Heart left ventricle (tissue), 16 donors: Measurements from ENCODE around the gene MRPS7. TPM values are rescaled to one million over a fixed set of nuclear protein-coding genes. Genes with fewer than 3 reads are reported as not detected.

Experiments
- ATAC-seq, 4 donors: fragments of 200-7000 bp; cut with Tn5 transposase; one replicate each; pipeline ENCODE4 v1.9.1; 2020 to 2022; ENCODE audit warnings: moderate library complexity in 4 of 4, mild to moderate bottlenecking in 3 of 4, moderate number of reproducible peaks in 1 of 4
- DNase-seq, 5 donors: peaks; one replicate each; pipeline ENCODE4 v3.0.0-alpha.2; 2020
- H3K27ac ChIP-seq, 12 donors: fragments of 200-600 bp; sonication (generic) in 4 of 12; one replicate each; pipeline versions ENCODE4 v1.5.0 to v1.8.0; 2016 to 2022; ENCODE audit warnings: mild to moderate bottlenecking in 2 of 12
- H3K27me3 ChIP-seq, 9 donors: fragments of 200-600 bp; sonication (generic) in 2 of 9; one replicate each; pipeline versions ENCODE4 v1.5.1 to v1.8.0; 2016 to 2022; ENCODE audit warnings: mild to moderate bottlenecking in 3 of 9
- H3K36me3 ChIP-seq, 9 donors: fragments of 200-600 bp; sonication (generic) in 2 of 9; one replicate each; pipeline versions ENCODE4 v1.5.0 to v1.8.0; 2018 to 2022; ENCODE audit warnings: mild to moderate bottlenecking in 2 of 9
- H3K4me1 ChIP-seq, 12 donors: fragments of 200-600 bp; sonication (generic) in 4 of 12; one replicate each; pipeline versions ENCODE4 v1.5.0 to v1.8.0; 2016 to 2022; ENCODE audit warnings: mild to moderate bottlenecking in 3 of 12
- H3K4me3 ChIP-seq, 12 donors: fragments of 200-600 bp; sonication (generic) in 4 of 12; one replicate each; pipeline versions ENCODE4 v1.5.0 to v1.8.0; 2017 to 2022; ENCODE audit warnings: mild to moderate bottlenecking in 9 of 12, moderate library complexity in 4 of 12
- H3K9me3 ChIP-seq, 12 donors: fragments of 200-600 bp; sonication (generic) in 4 of 12; one replicate each; pipeline versions ENCODE4 v1.5.0 to v1.8.0; 2016 to 2022; ENCODE audit warnings: mild to moderate bottlenecking in 1 of 12
- POLR2A ChIP-seq, 2 donors: fragments of 450-650 bp; IDR thresholded peaks; one replicate each; pipeline ENCODE4 v1.6.1; 2017; ENCODE audit warnings: antibody characterized with exemption in 2 of 2, mild to moderate bottlenecking in 2 of 2, moderate library complexity in 2 of 2
- WGBS, 4 donors: extraction: QIAGEN DNeasy Blood & Tissue Kit in 2 of 4; methylation state at CpG; one replicate each; pipeline versions ENCODE4 v1.1.5 to v1.1.7; 2013 to 2018; 5-methylcytosine and 5-hydroxymethylcytosine counted together
- intact Hi-C, 10 donors: fragments of 100-400 bp; cut with DNase I; formaldehyde crosslinking; loops; one replicate each; pipeline versions ENCODE4 v1.11.1 to v1.14.2; 2022
- polyA plus RNA-seq, 2 donors: library from polyadenylated mRNA; stranded (reverse); fragments of 200-250 nt; gene quantifications; one replicate each; pipeline ENCODE4 v1.2.3, GENCODE V29; 2013
- total RNA-seq, 9 donors: library from RNA; depleted of rRNA in 2 of 9; stranded (reverse); fragments of >200 nt in 2 of 9; fragmentation: NEBNext Ultra II Directional in 3 of 9; extraction: Animal tissue kit (Norgen Biotek cat#: 25700) in 3 of 9; gene quantifications; one replicate each; pipeline versions ENCODE4 v1.1.0 to v1.2.4, GENCODE V29; 2016 to 2023
- TF ChIP-seq, protein P1 (sequence below), 12 donors: fragments of 200-600 bp; sonication (generic) in 4 of 12; IDR thresholded peaks; one replicate each; pipeline versions ENCODE4 v1.5.0 to v1.8.0; 2018 to 2022; ENCODE audit warnings: antibody characterized with exemption in 12 of 12, mild to moderate bottlenecking in 5 of 12
- donor health status: ischemic (EF 13 %, LVEDD 7.1; RV severe dilation, severe dysfunction).
- donor health status: healthy with polysubstance abuse.
- donor health status: DM: no; HTN: yes; CAD: no.
- donor health status: DM: no; HTN: no; CAD: no.
- donor health status: ischemic (EF 25% LVEDD 6.9; RV normal size, moderate dysfunction).
- donor health status: ischemic (EF 25% LVEDD 5.7; RV mildly dilated, moderate dysfunction).
- donor health status: healthy.
- donor health status: DM: yes; HTN: yes; CAD: no.
- donor health status: ischemic (EF 35%, LVEDD 5.7; RV mildly dilated, moderate dysfunction).
- donor health status: nonischemic (EF 11% LVEDD 7.7; RV severe dilation, severe dysfunction).
- donor health status: DM: yes; HTN: yes; CAD: no.
- donor health status: PGD.
- donor health status: ischemic (EF 29% LVEDD 5.4; RV normal size, mild dysfunction).
- donor health status: nonischemic (EF 23%, LVEDD 6.1; RV moderate dilation, normal function).

MRPS7 gene
- total and polyA plus RNA-seq, 11 donors = 76.7 to 143 (median 113) TPM

DNA sequence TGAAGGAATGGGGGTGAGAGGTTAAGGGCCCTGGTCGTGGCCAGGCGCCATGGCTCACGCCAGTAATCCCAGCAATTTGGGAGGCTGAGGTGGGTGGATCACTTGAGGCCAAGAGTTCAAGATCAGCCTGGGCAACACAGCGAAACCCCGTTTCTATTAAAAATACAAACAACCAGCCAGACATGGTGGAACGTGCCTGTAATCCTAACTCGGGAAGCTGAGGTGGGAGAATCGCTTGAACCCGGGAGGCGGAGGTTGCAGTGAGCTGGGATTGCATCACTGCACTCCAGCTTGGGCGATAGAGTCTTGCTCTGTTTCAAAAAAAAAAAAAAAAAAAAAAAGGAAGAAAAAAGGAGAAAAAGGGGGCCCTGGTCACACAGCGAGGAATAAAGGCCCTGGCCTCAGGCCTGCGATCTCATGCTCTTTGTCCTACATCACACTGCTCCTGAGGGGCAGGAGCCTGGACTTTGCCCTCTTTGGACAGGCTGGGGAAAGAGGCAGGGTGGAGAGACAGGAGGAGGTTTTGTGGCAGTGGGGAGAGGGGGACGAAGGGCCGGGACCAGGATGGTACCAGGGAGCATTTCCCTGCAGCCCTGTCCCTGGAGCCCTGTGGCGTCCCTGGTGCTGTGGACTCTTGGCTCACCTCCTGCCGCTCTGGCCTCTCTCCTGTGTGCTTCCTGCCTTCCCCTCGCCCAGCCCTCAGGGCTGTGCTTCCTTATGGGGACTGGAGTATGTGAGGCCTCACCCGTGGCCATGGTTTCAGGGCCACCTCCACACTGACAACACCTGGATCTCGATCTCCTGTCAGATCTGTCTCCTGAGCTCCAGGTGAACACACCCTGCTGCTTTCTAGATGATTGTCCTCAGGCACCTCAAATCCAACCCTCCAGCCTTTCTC lies 47.3 kb downstream of the MRPS7 start:
- TF ChIP-seq, protein P1, sequence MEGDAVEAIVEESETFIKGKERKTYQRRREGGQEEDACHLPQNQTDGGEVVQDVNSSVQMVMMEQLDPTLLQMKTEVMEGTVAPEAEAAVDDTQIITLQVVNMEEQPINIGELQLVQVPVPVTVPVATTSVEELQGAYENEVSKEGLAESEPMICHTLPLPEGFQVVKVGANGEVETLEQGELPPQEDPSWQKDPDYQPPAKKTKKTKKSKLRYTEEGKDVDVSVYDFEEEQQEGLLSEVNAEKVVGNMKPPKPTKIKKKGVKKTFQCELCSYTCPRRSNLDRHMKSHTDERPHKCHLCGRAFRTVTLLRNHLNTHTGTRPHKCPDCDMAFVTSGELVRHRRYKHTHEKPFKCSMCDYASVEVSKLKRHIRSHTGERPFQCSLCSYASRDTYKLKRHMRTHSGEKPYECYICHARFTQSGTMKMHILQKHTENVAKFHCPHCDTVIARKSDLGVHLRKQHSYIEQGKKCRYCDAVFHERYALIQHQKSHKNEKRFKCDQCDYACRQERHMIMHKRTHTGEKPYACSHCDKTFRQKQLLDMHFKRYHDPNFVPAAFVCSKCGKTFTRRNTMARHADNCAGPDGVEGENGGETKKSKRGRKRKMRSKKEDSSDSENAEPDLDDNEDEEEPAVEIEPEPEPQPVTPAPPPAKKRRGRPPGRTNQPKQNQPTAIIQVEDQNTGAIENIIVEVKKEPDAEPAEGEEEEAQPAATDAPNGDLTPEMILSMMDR (IDR thresholded peaks at IDR 0.05) = no peak
- TF ChIP-seq POLR2A (IDR thresholded peaks at IDR 0.05) = no peak
- Histone ChIP-seq H3K27me3 (no peaks in the 10 kb centered on the region), H3K4me3 (no peak overlapping the region), H3K4me1 (peaks cover 0 to 54% (median 2%) of the 10 kb centered on the region in 12 donors), H3K36me3 (no peaks in the 10 kb centered on the region), H3K27ac (peak overlapping the region in 7 of 12 donors; percentile 5 to 95 (median 37)), H3K9me3 (no peaks in the 10 kb centered on the region)
- WGBS, 4 donors = 77 to 78% (median 78%) methylated on average over 20 of the region's 20 CpGs
- ATAC-seq (peak; percentile 24 to 60 (median 43)), DNase-seq (peak in 1 of 5 donors; percentile 45)
- intact Hi-C loops = no loop called here

DNA sequence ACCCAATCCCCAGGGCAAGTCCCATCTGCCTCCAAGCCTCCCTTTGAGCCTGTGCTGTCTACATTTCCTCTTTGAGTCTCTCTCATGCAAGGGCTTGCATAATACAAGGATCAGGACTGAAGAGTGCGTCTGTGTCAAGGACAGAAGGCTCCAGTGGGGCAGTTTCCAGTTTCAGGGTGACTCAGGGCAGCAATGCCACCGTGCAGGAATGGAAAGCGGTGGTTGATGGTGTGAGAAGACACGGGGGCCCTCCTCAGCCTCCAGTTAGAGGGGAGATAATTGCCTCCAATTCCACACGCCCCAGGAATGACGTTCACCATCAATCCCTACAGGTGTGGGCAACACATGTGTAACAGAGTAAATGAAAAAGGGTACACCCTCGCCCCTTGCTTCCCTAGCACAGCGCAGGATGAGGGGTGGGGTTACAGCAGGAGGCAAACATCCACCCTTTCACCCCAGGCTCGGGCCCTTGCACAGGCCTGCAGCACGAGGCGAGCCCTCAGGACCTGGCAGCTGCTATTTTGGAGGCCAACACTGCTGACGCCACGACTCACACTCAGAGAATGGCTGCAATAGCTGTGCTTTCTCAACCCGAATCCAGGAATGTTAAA lies 52.4 kb downstream of the MRPS7 start:
- Histone ChIP-seq H3K27ac (peak overlapping the region in 8 of 12 donors; percentile 15 to 95 (median 32)), H3K4me1 (peaks cover 0 to 95% (median 2%) of the 10 kb centered on the region in 12 donors), H3K4me3 (no peak overlapping the region), H3K9me3 (no peaks in the 10 kb centered on the region), H3K27me3 (no peaks in the 10 kb centered on the region), H3K36me3 (peaks cover 0 to 19% (median 17%) of the 10 kb centered on the region in 9 donors)
- peak in 3 of 4 donors; percentile 47 to 71 (median 68) for ATAC-seq
- DNase-seq = peak in 1 of 5 donors; percentile 50
- TF ChIP-seq, protein P1 (IDR thresholded peaks at IDR 0.05) = no peak
- no peak for TF ChIP-seq POLR2A (IDR thresholded peaks at IDR 0.05)
- WGBS, 4 donors = 85 to 90% (median 88%) methylated on average over 14 of the region's 14 CpGs
- intact Hi-C loops = loop anchor here in 1 of 10 donors (10.0 kb wide), 1 partner anchor 221 kb away; no protein-coding TSS in a partner anchor

DNA sequence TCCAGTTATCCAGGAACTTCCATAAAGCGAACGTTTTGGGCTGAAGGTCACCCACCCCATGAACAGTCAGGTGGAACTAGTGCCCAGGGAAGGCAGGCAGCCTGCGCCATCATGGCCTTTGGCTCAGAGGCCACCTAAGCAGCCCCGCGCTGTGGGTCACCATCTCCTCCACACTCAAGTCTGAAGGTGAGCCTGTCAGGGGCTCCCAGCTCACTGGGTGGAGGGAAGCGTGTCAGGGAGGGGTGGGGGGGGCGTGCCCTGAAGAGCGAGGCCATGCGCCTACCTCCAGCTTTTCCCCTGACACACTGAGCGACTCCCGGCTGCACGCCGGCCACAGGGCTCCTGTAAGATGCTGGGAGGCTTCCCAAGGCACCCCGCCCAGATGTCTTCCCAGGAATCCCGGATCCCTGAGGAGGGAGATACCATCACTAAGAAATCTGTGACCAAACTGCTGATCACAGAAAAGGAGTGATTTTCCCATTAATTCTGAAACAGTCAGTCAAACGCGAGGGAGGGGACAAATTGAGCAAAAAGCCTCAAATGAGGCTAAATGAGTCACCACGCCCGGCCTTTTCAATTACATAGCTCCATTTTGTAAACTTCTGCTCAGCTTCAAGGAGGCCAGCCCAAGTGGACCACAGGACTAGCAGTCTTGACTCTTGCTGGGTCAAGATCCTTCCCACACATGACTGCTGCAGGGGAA lies 54.0 kb downstream of the MRPS7 start:
- TF ChIP-seq, protein P1 (IDR thresholded peaks at IDR 0.05) = no peak
- no peak for TF ChIP-seq POLR2A (IDR thresholded peaks at IDR 0.05)
- DNase-seq (no peak), ATAC-seq (no peak)
- intact Hi-C loops = loop anchor here in 1 of 10 donors (10.0 kb wide), 1 partner anchor 219 kb away; no protein-coding TSS in a partner anchor
- peak overlapping the region in 1 of 12 donors; percentile 95 for H3K27ac ChIP-seq
- WGBS, 4 donors = 85 to 89% (median 87%) methylated on average over 19 of the region's 19 CpGs
- no peak overlapping the region for H3K4me3 ChIP-seq
- peaks cover 0 to 79% (median 0%) of the 10 kb centered on the region in 12 donors for H3K4me1 ChIP-seq
- no peaks in the 10 kb centered on the region for H3K9me3 ChIP-seq
- peaks cover 0 to 34% (median 31%) of the 10 kb centered on the region in 9 donors for H3K36me3 ChIP-seq
- H3K27me3 ChIP-seq = no peaks in the 10 kb centered on the region

Other genes starting within 250 kb of the MRPS7 start
- gene MRPL58, start 249.2 kb upstream of the MRPS7 start, total RNA-seq = 10 to 100 TPM; 41.0 to 89.4 (median 55.8) TPM
- 10 to 100 TPM; 82.0 to 93.8 TPM for gene MRPL58, start 249.2 kb upstream of the MRPS7 start, polyA plus RNA-seq
- 1,000 to 10,000 TPM in 1 of 9 donors, 100 to 1,000 TPM in 8; 597 to 1,208 (median 875) TPM for gene ATP5PD, start 214.9 kb upstream of the MRPS7 start, total RNA-seq
- 1,000 to 10,000 TPM in 1 of 2 donors, 100 to 1,000 TPM in 1; 725 to 2,623 TPM for gene ATP5PD, start 214.9 kb upstream of the MRPS7 start, polyA plus RNA-seq
- gene KCTD2, start 214.7 kb upstream of the MRPS7 start, total RNA-seq = 10 to 100 TPM; 19.8 to 37.7 (median 31.5) TPM
- 10 to 100 TPM; 15.7 to 38.7 TPM for gene KCTD2, start 214.7 kb upstream of the MRPS7 start, polyA plus RNA-seq
- gene SLC16A5, start 173.9 kb upstream of the MRPS7 start, total RNA-seq = 10 to 100 TPM in 6 of 9 donors, 1 to 10 TPM in 3; 4.8 to 23.3 (median 11.1) TPM
- gene SLC16A5, start 173.9 kb upstream of the MRPS7 start, polyA plus RNA-seq = 1 to 10 TPM; 4.3 to 7.8 TPM
- gene ARMC7, start 151.9 kb upstream of the MRPS7 start, total RNA-seq = 1 to 10 TPM; 3.9 to 7.9 (median 5.2) TPM
- 1 to 10 TPM; 4.9 to 7.1 TPM for gene ARMC7, start 151.9 kb upstream of the MRPS7 start, polyA plus RNA-seq
- gene NT5C, start 130.1 kb upstream of the MRPS7 start, total RNA-seq = 10 to 100 TPM; 15.9 to 56.0 (median 22.8) TPM
- 10 to 100 TPM; 29.0 to 45.7 TPM for gene NT5C, start 130.1 kb upstream of the MRPS7 start, polyA plus RNA-seq
- 10 to 100 TPM; 10.4 to 60.8 (median 16.0) TPM for gene JPT1, start 107.4 kb upstream of the MRPS7 start, total RNA-seq
- 10 to 100 TPM; 41.8 to 68.0 TPM for gene JPT1, start 107.4 kb upstream of the MRPS7 start, polyA plus RNA-seq
- gene SUMO2, start 78.9 kb upstream of the MRPS7 start, total RNA-seq = 100 to 1,000 TPM in 7 of 9 donors, 10 to 100 TPM in 2; 50.1 to 277 (median 207) TPM
- gene SUMO2, start 78.9 kb upstream of the MRPS7 start, polyA plus RNA-seq = 10 to 100 TPM; 47.1 to 78.7 TPM
- gene NUP85, start 56.2 kb upstream of the MRPS7 start, total RNA-seq = 10 to 100 TPM in 8 of 9 donors, 1 to 10 TPM in 1; 9.4 to 40.9 (median 21.5) TPM
- gene NUP85, start 56.2 kb upstream of the MRPS7 start, polyA plus RNA-seq = 10 to 100 TPM; 14.3 to 27.6 TPM
- gene GGA3, start 273 bp upstream of the MRPS7 start, total RNA-seq = 10 to 100 TPM; 15.8 to 31.0 (median 23.3) TPM
- 10 to 100 TPM; 13.0 to 22.4 TPM for gene GGA3, start 273 bp upstream of the MRPS7 start, polyA plus RNA-seq
- 10 to 100 TPM; 13.1 to 34.7 (median 18.6) TPM for gene MIF4GD, start 9.4 kb downstream of the MRPS7 start, total RNA-seq
- 10 to 100 TPM in 1 of 2 donors, 1 to 10 TPM in 1; 8.6 to 27.8 TPM for gene MIF4GD, start 9.4 kb downstream of the MRPS7 start, polyA plus RNA-seq
- gene SLC25A19, start 27.6 kb downstream of the MRPS7 start, total RNA-seq = 10 to 100 TPM in 6 of 9 donors, 1 to 10 TPM in 3; 7.0 to 27.9 (median 11.7) TPM
- gene SLC25A19, start 27.6 kb downstream of the MRPS7 start, polyA plus RNA-seq = 10 to 100 TPM; 15.9 to 23.3 TPM
- 100 to 1,000 TPM in 2 of 9 donors, 10 to 100 TPM in 7; 37.2 to 145 (median 67.7) TPM for gene GRB2, start 143.8 kb downstream of the MRPS7 start, total RNA-seq
- 10 to 100 TPM; 24.5 to 68.2 TPM for gene GRB2, start 143.8 kb downstream of the MRPS7 start, polyA plus RNA-seq
- 100 to 1,000 TPM in 1 of 9 donors, 10 to 100 TPM in 8; 35.7 to 130 (median 52.7) TPM for gene TMEM94, start 194.8 kb downstream of the MRPS7 start, total RNA-seq
- 10 to 100 TPM; 34.1 to 35.0 TPM for gene TMEM94, start 194.8 kb downstream of the MRPS7 start, polyA plus RNA-seq